Vagina (tissue), 2 donors: Measurements from ENCODE around the gene DUSP28. TPM values are rescaled to one million over a fixed set of nuclear protein-coding genes. Genes with fewer than 3 reads are reported as not detected.
"Not testable (repeated sequence)": the region's sequence is repeated elsewhere in the genome, so short reads cannot be mapped to it uniquely, and the experiment has no call there.

Experiments used
- DNase-seq, 2 donors: peaks; one replicate each; pipeline ENCODE4 v3.0.0-alpha.2; 2017; ENCODE audit errors: extremely low spot score in 2 of 2
- H3K27ac ChIP-seq: fragments of 200-600 bp; sonication (generic); one replicate; pipeline ENCODE4 v1.5.1; 2019
- H3K27me3 ChIP-seq: fragments of 200-600 bp; sonication (generic); one replicate; pipeline ENCODE4 v1.5.1; 2019
- H3K36me3 ChIP-seq, 2 donors: fragments of 200-600 bp; sonication (generic); one replicate each; pipeline ENCODE4 v1.5.1; 2017 to 2019
- H3K4me1 ChIP-seq: fragments of 200-600 bp; sonication (generic); one replicate; pipeline ENCODE4 v1.5.1; 2019
- H3K4me3 ChIP-seq, 2 donors: fragments of 200-600 bp; sonication (generic); 1 replicate in 1 of 2; 2 replicates in 1 of 2; pipeline ENCODE4 v1.5.1; 2016 to 2019
- H3K9me3 ChIP-seq: fragments of 200-600 bp; sonication (generic); one replicate; pipeline ENCODE4 v1.5.1; 2019
- POLR2A ChIP-seq, 2 donors: fragments of 450-650 bp; IDR thresholded peaks; one replicate each; pipeline ENCODE4 v1.6.1; 2017; ENCODE audit warnings: antibody characterized with exemption in 2 of 2, mild to moderate bottlenecking in 2 of 2, moderate library complexity in 2 of 2
- POLR2AphosphoS5 ChIP-seq, 2 donors: sonication (generic); formaldehyde crosslinking; IDR thresholded peaks; one replicate each; pipeline ENCODE4 v1.9.0; 2017; ENCODE audit warnings: antibody characterized with exemption in 2 of 2, mild to moderate bottlenecking in 2 of 2, low read depth in 1 of 2; ENCODE audit not compliant: insufficient read depth in 1 of 2
- intact Hi-C: fragments of 100-400 bp; cut with DNase I; formaldehyde crosslinking; loops from one replicate; pipeline ENCODE4 v1.15.1; 2023
- total RNA-seq: library from RNA; depleted of rRNA; stranded (reverse); fragments of >200 nt; gene quantifications from one replicate; pipeline ENCODE4 v1.2.3, GENCODE V29; 2016
- TF ChIP-seq, protein P1 (sequence below), 3 experiments: fragments of 450-650 bp in 2 of 3; fragments of 200-600 bp in 1 of 3; sonication (generic) in 1 of 3; IDR thresholded peaks; one replicate each; pipeline ENCODE4 v1.5.1; 2017 to 2019; ENCODE audit warnings: antibody characterized with exemption in 3 of 3, mild to moderate bottlenecking in 2 of 3, moderate library complexity in 2 of 3

The DUSP28 gene
- total RNA-seq, 1 donor from 2014 or later: 5.9 TPM

DNA sequence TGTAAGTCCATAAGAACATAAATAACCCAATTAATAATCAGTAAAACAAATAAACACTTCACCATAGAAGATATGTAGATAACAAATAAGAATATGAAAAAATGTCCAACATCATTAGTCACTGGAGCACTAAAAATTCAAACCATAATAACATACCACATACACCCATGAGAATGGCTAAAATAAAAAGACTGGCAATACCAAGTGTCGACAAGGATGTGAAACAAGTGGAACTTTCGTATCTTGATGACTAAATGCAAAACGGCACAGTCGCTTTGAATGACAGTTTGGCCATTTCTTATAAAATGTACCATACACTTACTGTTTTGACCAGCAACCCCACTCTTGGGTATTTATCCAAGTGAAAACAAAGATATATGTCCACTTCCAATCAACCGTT is 29.1 kb upstream of the DUSP28 start:
- H3K27ac ChIP-seq: no peak overlapping the region
- H3K27me3 ChIP-seq: no peaks in the 10 kb centered on the region
- H3K4me3 ChIP-seq: no peak overlapping the region
- peaks cover 0 to 7% of the 10 kb centered on the region in 2 donors for H3K36me3 ChIP-seq
- H3K4me1 ChIP-seq: no peaks in the 10 kb centered on the region
- no peak for DNase-seq
- intact Hi-C loops: no loop called here
- H3K9me3 ChIP-seq: no peaks in the 10 kb centered on the region
- TF ChIP-seq POLR2A (IDR thresholded peaks at IDR 0.05): no peak
- TF ChIP-seq, protein P1, sequence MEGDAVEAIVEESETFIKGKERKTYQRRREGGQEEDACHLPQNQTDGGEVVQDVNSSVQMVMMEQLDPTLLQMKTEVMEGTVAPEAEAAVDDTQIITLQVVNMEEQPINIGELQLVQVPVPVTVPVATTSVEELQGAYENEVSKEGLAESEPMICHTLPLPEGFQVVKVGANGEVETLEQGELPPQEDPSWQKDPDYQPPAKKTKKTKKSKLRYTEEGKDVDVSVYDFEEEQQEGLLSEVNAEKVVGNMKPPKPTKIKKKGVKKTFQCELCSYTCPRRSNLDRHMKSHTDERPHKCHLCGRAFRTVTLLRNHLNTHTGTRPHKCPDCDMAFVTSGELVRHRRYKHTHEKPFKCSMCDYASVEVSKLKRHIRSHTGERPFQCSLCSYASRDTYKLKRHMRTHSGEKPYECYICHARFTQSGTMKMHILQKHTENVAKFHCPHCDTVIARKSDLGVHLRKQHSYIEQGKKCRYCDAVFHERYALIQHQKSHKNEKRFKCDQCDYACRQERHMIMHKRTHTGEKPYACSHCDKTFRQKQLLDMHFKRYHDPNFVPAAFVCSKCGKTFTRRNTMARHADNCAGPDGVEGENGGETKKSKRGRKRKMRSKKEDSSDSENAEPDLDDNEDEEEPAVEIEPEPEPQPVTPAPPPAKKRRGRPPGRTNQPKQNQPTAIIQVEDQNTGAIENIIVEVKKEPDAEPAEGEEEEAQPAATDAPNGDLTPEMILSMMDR (IDR thresholded peaks at IDR 0.05): no peak
- TF ChIP-seq POLR2AphosphoS5 (IDR thresholded peaks at IDR 0.05; ENCODE audit: insufficient read depth in 1 of 2, low read depth in 1 of 2): no peak

DNA sequence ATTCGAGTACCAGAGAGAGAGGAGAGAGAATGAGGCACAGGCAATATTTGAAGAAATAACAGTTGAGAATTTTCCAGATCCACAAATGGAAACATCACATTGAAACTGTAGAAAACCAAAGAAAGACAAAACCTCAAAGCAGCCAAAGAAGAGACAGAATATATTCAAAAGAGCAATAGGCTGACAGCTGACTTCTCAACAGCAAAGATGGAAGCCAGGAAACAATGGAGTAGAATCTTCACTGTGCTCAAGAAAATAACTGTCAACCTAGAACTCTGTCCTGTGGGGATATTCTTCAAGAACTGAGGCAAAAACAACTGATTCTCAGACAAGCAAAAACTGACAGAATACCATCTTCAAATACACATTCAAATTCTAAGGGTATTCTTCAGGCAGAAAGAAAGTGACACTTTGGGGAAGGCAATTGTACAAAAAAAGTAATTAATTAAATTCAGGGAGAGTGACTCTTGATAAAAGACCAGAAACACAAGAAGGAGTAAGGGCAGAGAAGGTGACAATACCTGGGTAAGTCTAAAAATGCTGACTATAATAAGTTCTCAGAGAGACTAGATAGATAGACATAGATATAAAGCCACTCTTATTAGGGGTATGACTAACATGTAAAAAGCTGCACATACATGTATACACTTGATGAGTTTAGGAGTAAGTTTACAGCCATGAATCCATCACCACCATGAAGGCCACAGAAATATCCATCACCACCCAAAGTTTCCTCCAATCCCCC is 28.0 kb upstream of the DUSP28 start:
- Histone ChIP-seq H3K27me3 (no peaks in the 10 kb centered on the region), H3K27ac (no peak overlapping the region), H3K9me3 (no peaks in the 10 kb centered on the region), H3K36me3 (peaks cover 0 to 7% of the 10 kb centered on the region in 2 donors), H3K4me1 (no peaks in the 10 kb centered on the region), H3K4me3 (no peak overlapping the region)
- DNase-seq: no peak
- TF ChIP-seq POLR2A (IDR thresholded peaks at IDR 0.05): no peak
- no peak for TF ChIP-seq POLR2AphosphoS5 (IDR thresholded peaks at IDR 0.05; ENCODE audit: insufficient read depth in 1 of 2, low read depth in 1 of 2)
- TF ChIP-seq, protein P1 (IDR thresholded peaks at IDR 0.05): no peak
- intact Hi-C loops: no loop called here

DNA sequence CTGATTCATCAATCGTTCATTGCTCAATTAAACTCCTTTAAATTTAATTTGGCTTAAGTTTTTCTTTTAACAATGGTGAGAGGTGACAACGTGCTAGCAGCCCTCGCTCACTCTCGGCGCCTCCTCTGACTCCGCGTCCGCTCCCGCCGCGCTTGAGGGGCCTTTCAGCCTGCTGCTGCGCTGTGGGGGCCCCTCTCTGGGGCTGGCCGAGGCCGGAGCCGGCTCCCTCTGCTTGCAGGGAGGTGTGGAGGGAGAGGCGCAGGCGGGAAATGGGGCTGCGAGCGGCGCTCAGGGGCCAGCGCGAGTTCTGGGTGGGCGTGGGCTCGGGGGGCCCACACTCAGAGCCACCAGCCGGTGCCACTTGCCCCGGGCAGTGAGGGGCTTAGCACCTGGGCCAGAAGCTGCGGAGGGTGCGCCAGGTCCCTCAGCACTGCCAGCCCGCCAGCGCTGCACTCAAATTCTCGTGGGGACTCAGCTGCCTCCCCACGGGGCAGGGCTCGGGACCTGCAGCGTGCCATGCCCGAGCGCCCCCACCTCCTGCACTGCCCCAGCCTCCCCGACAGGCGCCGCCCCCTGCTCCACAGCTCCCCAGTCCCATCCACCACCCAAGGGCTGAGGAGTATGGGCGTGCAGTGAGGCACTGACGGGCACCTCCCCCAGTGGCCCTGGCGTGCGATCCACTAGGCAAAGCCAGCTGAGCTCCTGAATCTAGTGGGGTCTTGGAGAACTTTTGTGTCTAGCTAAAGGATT is 22.0 kb upstream of the DUSP28 start:
- Histone ChIP-seq H3K36me3 (no peaks in the 10 kb centered on the region), H3K27ac (no peak overlapping the region), H3K4me3 (no peak overlapping the region), H3K9me3 (no peaks in the 10 kb centered on the region), H3K27me3 (no peaks in the 10 kb centered on the region), H3K4me1 (no peaks in the 10 kb centered on the region)
- intact Hi-C loops: no loop called here
- TF ChIP-seq, protein P1 (IDR thresholded peaks at IDR 0.05): no peak
- TF ChIP-seq POLR2AphosphoS5 (IDR thresholded peaks at IDR 0.05; ENCODE audit: insufficient read depth in 1 of 2, low read depth in 1 of 2) (no peak), POLR2A (IDR thresholded peaks at IDR 0.05) (no peak)
- peak in 1 of 2 donors; percentile 44 for DNase-seq

DNA sequence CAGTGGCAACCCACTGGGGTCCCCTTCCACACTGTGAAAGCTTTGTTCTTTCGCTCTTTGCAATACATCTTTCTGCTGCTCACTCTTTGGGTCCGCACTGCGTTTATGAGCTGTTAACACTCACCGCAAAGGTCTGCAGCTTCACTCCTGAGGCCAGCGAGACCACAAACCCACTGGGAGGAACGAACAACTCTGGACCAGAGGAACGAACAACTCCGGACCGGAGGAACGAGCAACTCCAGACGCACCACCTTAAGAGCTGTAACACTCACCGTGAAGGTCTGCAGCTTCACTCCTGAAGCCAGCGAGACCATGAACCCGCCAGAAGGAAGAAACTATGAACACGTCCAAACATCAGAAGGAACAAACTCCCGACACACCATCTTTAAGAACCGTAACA is 21.1 kb upstream of the DUSP28 start:
- intact Hi-C loops, H3K9me3 ChIP-seq, H3K36me3 ChIP-seq, H3K27ac ChIP-seq, H3K4me3 ChIP-seq, H3K4me1 ChIP-seq, H3K27me3 ChIP-seq: not testable (repeated sequence)
- DNase-seq: peak in 1 of 2 donors; percentile 8

DNA sequence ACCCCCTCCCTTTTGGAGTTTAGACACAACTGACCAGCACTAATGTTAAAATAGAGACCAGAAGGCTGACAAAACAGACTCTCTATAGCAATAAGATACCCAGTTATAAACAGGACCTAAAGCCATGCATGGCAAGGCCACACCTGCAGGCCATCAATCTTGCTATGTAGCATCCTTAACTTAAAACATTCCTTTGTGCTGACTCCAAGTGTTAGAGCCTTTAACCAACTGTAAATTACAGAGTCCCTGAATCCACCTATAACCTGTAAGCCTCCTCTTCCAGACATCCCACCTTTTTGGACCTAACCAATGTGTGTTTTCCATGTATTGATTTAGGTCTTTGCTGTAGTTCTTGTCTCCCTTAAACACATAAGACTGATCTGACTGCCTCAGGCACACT is 20.3 kb upstream of the DUSP28 start:
- Histone ChIP-seq H3K27me3 (no peaks in the 10 kb centered on the region), H3K9me3 (no peaks in the 10 kb centered on the region), H3K4me1 (no peaks in the 10 kb centered on the region), H3K4me3 (no peak overlapping the region), H3K36me3 (no peaks in the 10 kb centered on the region), H3K27ac (no peak overlapping the region)
- no peak for DNase-seq
- intact Hi-C loops: no loop called here
- TF ChIP-seq POLR2A (IDR thresholded peaks at IDR 0.05) (no peak), POLR2AphosphoS5 (IDR thresholded peaks at IDR 0.05; ENCODE audit: insufficient read depth in 1 of 2, low read depth in 1 of 2) (no peak)
- TF ChIP-seq, protein P1 (IDR thresholded peaks at IDR 0.05): no peak
